ENCODE measurements around the gene XIRP2. TPM values are rescaled to one million over a fixed set of nuclear protein-coding genes. Genes with fewer than 3 reads are reported as not detected.
"Not testable (repeated sequence)": the region's sequence is repeated elsewhere in the genome, so short reads cannot be mapped to it uniquely, and the experiment has no call there.

XIRP2 gene
- polyA plus RNA-seq, 1 experiment = 0.43 TPM

DNA sequence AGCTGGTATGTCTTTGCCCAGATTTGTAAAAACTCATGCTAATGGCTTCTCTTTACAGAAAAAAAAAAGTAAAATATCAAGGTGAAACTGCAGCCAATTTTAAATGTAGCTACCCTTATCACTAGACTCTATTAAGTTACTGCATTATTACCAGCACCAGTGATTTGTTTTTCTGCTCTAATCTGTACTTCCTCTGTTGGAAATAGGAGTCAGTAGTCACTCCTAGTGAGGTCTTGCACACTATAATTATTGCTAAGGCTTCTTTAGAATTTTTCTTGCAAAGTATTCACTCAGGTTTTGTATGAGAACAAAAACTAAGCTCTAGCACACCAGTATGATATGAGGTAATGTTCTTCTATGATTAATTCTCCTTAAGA lies 215.5 kb downstream of the XIRP2 start:
- CTCF ChIA-PET = no interaction called here
- H3K27me3 ChIP-seq (ENCODE audit: control insufficient read depth, insufficient read depth, low read length) = no peaks in the 10 kb centered on the region
- H3K4me3 ChIP-seq (ENCODE audit: low read depth, low read length) = no peak overlapping the region
- no peaks in the 10 kb centered on the region for H3K9me3 ChIP-seq (ENCODE audit: control insufficient read depth, insufficient read depth, low read length)
- DNase-seq (ENCODE audit: low read depth, low spot score) = no peak
- TF ChIP-seq, protein P1, sequence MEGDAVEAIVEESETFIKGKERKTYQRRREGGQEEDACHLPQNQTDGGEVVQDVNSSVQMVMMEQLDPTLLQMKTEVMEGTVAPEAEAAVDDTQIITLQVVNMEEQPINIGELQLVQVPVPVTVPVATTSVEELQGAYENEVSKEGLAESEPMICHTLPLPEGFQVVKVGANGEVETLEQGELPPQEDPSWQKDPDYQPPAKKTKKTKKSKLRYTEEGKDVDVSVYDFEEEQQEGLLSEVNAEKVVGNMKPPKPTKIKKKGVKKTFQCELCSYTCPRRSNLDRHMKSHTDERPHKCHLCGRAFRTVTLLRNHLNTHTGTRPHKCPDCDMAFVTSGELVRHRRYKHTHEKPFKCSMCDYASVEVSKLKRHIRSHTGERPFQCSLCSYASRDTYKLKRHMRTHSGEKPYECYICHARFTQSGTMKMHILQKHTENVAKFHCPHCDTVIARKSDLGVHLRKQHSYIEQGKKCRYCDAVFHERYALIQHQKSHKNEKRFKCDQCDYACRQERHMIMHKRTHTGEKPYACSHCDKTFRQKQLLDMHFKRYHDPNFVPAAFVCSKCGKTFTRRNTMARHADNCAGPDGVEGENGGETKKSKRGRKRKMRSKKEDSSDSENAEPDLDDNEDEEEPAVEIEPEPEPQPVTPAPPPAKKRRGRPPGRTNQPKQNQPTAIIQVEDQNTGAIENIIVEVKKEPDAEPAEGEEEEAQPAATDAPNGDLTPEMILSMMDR (IDR thresholded peaks at IDR 0.05; ENCODE audit: low read depth, low read length) = no peak
- no peak overlapping the region for H3K27ac ChIP-seq (ENCODE audit: low read depth, low read length)
- POLR2A ChIA-PET = no interaction called here

- CTCF ChIA-PET = no interaction called here
- no peak for DNase-seq (ENCODE audit: low read depth, low spot score)
- TF ChIP-seq, protein P1 (IDR thresholded peaks at IDR 0.05; ENCODE audit: low read depth, low read length) = no peak
- H3K9me3 ChIP-seq (ENCODE audit: control insufficient read depth, insufficient read depth, low read length) = no peaks in the 10 kb centered on the region
- no peaks in the 10 kb centered on the region for H3K27me3 ChIP-seq (ENCODE audit: control insufficient read depth, insufficient read depth, low read length)
- POLR2A ChIA-PET = no interaction called here
- no peak overlapping the region for H3K4me3 ChIP-seq (ENCODE audit: low read depth, low read length)
- no peak overlapping the region for H3K27ac ChIP-seq (ENCODE audit: low read depth, low read length)
Observed at GRCh38 chr2:167104691-167105090, 216.4 kb downstream of the XIRP2 start.

DNA sequence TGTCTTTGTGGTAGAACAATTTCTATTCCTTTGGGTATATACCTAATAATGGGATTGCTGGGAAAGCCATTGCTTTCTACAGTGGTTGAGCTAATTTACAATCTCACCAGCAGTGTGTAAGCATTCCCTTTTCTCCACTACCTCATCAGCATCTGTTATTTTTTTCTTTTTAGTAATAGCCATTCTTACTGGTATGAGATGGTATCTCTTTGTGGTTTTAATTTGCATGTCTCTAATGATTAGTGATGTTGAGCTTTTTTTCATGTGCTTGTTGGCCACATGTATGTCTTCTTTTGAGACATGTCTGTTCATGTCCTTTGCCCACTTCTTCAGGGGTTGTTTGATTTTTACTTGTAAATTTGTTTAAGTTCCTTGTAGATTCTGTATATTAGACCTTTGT lies 221.4 kb downstream of the XIRP2 start:
- CTCF ChIA-PET = interaction anchor here (0.7 kb wide), 1 partner anchor 10 kb away, joined by 3 read pairs; no protein-coding TSS in a partner anchor

GRCh38 chr2:167110345-167110744 lies 222.1 kb downstream of the XIRP2 start:
- CTCF ChIA-PET = interaction anchor here (0.6 to 0.7 kb wide), 2 partner anchors 10 to 18 kb away, joined by 3 read pairs; no protein-coding TSS in a partner anchor
- no peaks in the 10 kb centered on the region for H3K9me3 ChIP-seq (ENCODE audit: control insufficient read depth, insufficient read depth, low read length)
- H3K4me3 ChIP-seq (ENCODE audit: low read depth, low read length) = no peak overlapping the region
- TF ChIP-seq, protein P1 (IDR thresholded peaks at IDR 0.05; ENCODE audit: low read depth, low read length) = no peak
- no peak for DNase-seq (ENCODE audit: low read depth, low spot score)
- POLR2A ChIA-PET = no interaction called here
- H3K27ac ChIP-seq (ENCODE audit: low read depth, low read length) = no peak overlapping the region
- H3K27me3 ChIP-seq (ENCODE audit: control insufficient read depth, insufficient read depth, low read length) = no peaks in the 10 kb centered on the region

More for the DNA sequence above, 221.4 kb downstream of the XIRP2 start:
- H3K27ac ChIP-seq (ENCODE audit: low read depth, low read length); H3K27me3 ChIP-seq (ENCODE audit: control insufficient read depth, insufficient read depth, low read length); H3K4me3 ChIP-seq (ENCODE audit: low read depth, low read length); H3K9me3 ChIP-seq (ENCODE audit: control insufficient read depth, insufficient read depth, low read length); DNase-seq (ENCODE audit: low read depth, low spot score); POLR2A ChIA-PET: not testable (repeated sequence)

DNA sequence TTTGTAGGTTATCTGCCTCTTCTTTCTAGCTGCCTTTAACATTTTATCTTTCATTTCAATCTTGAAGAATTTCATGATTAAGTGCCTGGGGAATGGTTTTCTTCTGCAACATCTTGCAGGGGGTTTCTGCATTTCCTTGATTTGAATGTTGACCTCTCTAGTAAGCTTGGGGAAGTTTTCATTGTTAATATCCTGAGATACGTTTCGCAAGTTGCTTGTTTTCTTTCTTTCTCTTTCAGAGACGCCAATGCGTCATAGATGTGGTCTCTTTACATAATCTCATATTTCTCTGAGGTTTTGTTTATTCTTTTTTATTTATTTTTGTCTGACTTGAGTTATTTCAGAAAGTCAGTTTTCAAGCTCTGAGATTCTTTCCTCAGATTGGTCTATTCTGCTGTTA lies 225.7 kb downstream of the XIRP2 start:
- Histone ChIP-seq H3K27me3 (ENCODE audit: control insufficient read depth, insufficient read depth, low read length) (no peaks in the 10 kb centered on the region), H3K4me3 (ENCODE audit: low read depth, low read length) (no peak overlapping the region), H3K9me3 (ENCODE audit: control insufficient read depth, insufficient read depth, low read length) (no peaks in the 10 kb centered on the region), H3K27ac (ENCODE audit: low read depth, low read length) (no peak overlapping the region)
- ChIA-PET CTCF (interaction anchor here (0.9 to 1.2 kb wide), 2 partner anchors 98 to 197 kb away, joined by 3 read pairs; no protein-coding TSS in a partner anchor), POLR2A (interaction anchor here (0.6 kb wide), 1 partner anchor 57 kb away, joined by 3 read pairs; no protein-coding TSS in a partner anchor)
- DNase-seq (ENCODE audit: low read depth, low spot score) = peak; percentile 15
- TF ChIP-seq, protein P1 (IDR thresholded peaks at IDR 0.05; ENCODE audit: low read depth, low read length) = no peak

- Histone ChIP-seq H3K27me3 (ENCODE audit: control insufficient read depth, insufficient read depth, low read length) (no peaks in the 10 kb centered on the region), H3K4me3 (ENCODE audit: low read depth, low read length) (no peak overlapping the region), H3K9me3 (ENCODE audit: control insufficient read depth, insufficient read depth, low read length) (no peaks in the 10 kb centered on the region), H3K27ac (ENCODE audit: low read depth, low read length) (no peak overlapping the region)
- no peak for DNase-seq (ENCODE audit: low read depth, low spot score)
- TF ChIP-seq, protein P1 (IDR thresholded peaks at IDR 0.05; ENCODE audit: low read depth, low read length) = no peak
- CTCF ChIA-PET = no interaction called here
- POLR2A ChIA-PET = no interaction called here
Observed at GRCh38 chr2:167115541-167115940, 227.3 kb downstream of the XIRP2 start.
